Fibroblast of peridontal ligament (primary cell): ENCODE data around the gene SULF2.

Source experiments
- DNase-seq: peaks from one replicate; pipeline ENCODE4 v3.0.0-alpha.2; 2010; ENCODE audit errors: extremely low read depth

The SULF2 gene

GRCh38 chr20:47737923-47738322 lies 47.4 kb downstream of the SULF2 start:
- no peak for DNase-seq

GRCh38 chr20:47736570-47737152 lies 48.6 kb downstream of the SULF2 start:
- no peak for DNase-seq

- DNase-seq: no peak
These were observed 49.6 kb downstream of the SULF2 start for GRCh38 chr20:47735412-47736400.

GRCh38 chr20:47734870-47735269 lies 50.4 kb downstream of the SULF2 start:
- no peak for DNase-seq

GRCh38 chr20:47733892-47734291 lies 51.4 kb downstream of the SULF2 start:
- no peak for DNase-seq

- no peak for DNase-seq
These were observed 54.5 kb downstream of the SULF2 start for GRCh38 chr20:47730744-47731143.

- DNase-seq: no peak
These were observed 55.8 kb downstream of the SULF2 start for GRCh38 chr20:47729472-47729871.

GRCh38 chr20:47727909-47728361 lies 57.3 kb downstream of the SULF2 start:
- DNase-seq: no peak

- DNase-seq: no peak
These were observed 58.0 kb downstream of the SULF2 start for GRCh38 chr20:47727170-47727880.

- DNase-seq: no peak
These were observed 58.6 kb downstream of the SULF2 start for GRCh38 chr20:47726632-47727031.

GRCh38 chr20:47725248-47725973 lies 59.9 kb downstream of the SULF2 start:
- DNase-seq: peak; percentile 78

GRCh38 chr20:47724910-47725247 lies 60.4 kb downstream of the SULF2 start:
- DNase-seq: no peak

- no peak for DNase-seq
These were observed 60.9 kb downstream of the SULF2 start for GRCh38 chr20:47724396-47724795.

GRCh38 chr20:47723322-47723721 lies 62.0 kb downstream of the SULF2 start:
- DNase-seq: no peak

GRCh38 chr20:47720636-47721427 lies 64.4 kb downstream of the SULF2 start:
- DNase-seq: peak; percentile 68

GRCh38 chr20:47719625-47720024 lies 65.7 kb downstream of the SULF2 start:
- peak; percentile 11 for DNase-seq

GRCh38 chr20:47719211-47719610 lies 66.1 kb downstream of the SULF2 start:
- no peak for DNase-seq

GRCh38 chr20:47718398-47718797 lies 66.9 kb downstream of the SULF2 start:
- no peak for DNase-seq

- DNase-seq: no peak
These were observed 67.9 kb downstream of the SULF2 start for GRCh38 chr20:47717421-47717820.

GRCh38 chr20:47713878-47714450 lies 71.3 kb downstream of the SULF2 start:
- no peak for DNase-seq

GRCh38 chr20:47713163-47713562 lies 72.1 kb downstream of the SULF2 start:
- no peak for DNase-seq
